Mammary epithelial cell (primary cell): Measurements from ENCODE around the gene PAM16.

Source experiments
- EZH2 ChIP-seq: IDR thresholded peaks from 2 replicates; pipeline ENCODE4 v1.6.1; 2012; ENCODE audit warnings: low read length, inconsistent platforms, borderline replicate concordance
- TF ChIP-seq, protein P1 (sequence below), 2 donors: IDR thresholded peaks in 1 of 2; conservative IDR thresholded peaks in 1 of 2; 2 replicates each; pipeline ENCODE4 v1.5.1; 2011 to 2012; ENCODE audit warnings: inconsistent platforms in 2 of 2, low read length in 2 of 2, mild to moderate bottlenecking in 2 of 2, control low read depth in 1 of 2, low read depth in 1 of 2; ENCODE audit not compliant: insufficient read depth in 1 of 2; ENCODE audit errors: extremely low read depth in 1 of 2

GRCh38 chr16:4399001-4399730 is 48.0 kb upstream of the PAM16 start:
- TF ChIP-seq, protein P1, sequence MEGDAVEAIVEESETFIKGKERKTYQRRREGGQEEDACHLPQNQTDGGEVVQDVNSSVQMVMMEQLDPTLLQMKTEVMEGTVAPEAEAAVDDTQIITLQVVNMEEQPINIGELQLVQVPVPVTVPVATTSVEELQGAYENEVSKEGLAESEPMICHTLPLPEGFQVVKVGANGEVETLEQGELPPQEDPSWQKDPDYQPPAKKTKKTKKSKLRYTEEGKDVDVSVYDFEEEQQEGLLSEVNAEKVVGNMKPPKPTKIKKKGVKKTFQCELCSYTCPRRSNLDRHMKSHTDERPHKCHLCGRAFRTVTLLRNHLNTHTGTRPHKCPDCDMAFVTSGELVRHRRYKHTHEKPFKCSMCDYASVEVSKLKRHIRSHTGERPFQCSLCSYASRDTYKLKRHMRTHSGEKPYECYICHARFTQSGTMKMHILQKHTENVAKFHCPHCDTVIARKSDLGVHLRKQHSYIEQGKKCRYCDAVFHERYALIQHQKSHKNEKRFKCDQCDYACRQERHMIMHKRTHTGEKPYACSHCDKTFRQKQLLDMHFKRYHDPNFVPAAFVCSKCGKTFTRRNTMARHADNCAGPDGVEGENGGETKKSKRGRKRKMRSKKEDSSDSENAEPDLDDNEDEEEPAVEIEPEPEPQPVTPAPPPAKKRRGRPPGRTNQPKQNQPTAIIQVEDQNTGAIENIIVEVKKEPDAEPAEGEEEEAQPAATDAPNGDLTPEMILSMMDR (conservative IDR thresholded peaks at IDR 0.05 in 1 of 2, IDR thresholded peaks at IDR 0.05 in 1 of 2; ENCODE audit: extremely low read depth in 1 of 2, insufficient read depth in 1 of 2, low read depth in 1 of 2, low read length in 2 of 2), result no peak
- no peak for TF ChIP-seq EZH2
